HG03460 (cell line): ENCODE data around the gene ALDOA.
A peak's percentile ranks its signal among the peaks of the same experiment; 100 is the strongest.
"Not testable (repeated sequence)": the region's sequence is repeated elsewhere in the genome, so short reads cannot be mapped to it uniquely, and the experiment has no call there.

Experiments used
- ATAC-seq: cut with Tn5 transposase; IDR thresholded peaks from one replicate; pipeline ENCODE4 v1.9.1; 2021; ENCODE audit not compliant: unreplicated experiment

The ALDOA gene

GRCh38 chr16:30065102-30065942 lies at the start of gene ALDOA:
ALDOA (plus strand) TSS chr16:30065760; CDS start chr16:30066898, 1,138 bp downstream.
- peak; percentile 71 for ATAC-seq

GRCh38 chr16:30016555-30017276 lies 48.8 kb upstream of the ALDOA start:
- no peak for ATAC-seq

- ATAC-seq = no peak
Measured at GRCh38 chr16:30017277-30017656, 48.3 kb upstream of the ALDOA start.

GRCh38 chr16:30017937-30018336 lies 47.6 kb upstream of the ALDOA start:
- ATAC-seq = not testable (repeated sequence)

GRCh38 chr16:30018731-30019158 lies 46.8 kb upstream of the ALDOA start:
- ATAC-seq = no peak

GRCh38 chr16:30022887-30023286 lies 42.7 kb upstream of the ALDOA start, which contains the start of gene C16orf92:
C16orf92 (plus strand) TSS chr16:30023198; CDS start chr16:30023341, 143 bp downstream.
- no peak for ATAC-seq

- no peak for ATAC-seq
Measured at GRCh38 chr16:30023586-30023985, 42.0 kb upstream of the ALDOA start.

GRCh38 chr16:30024451-30024850 lies 41.1 kb upstream of the ALDOA start:
- ATAC-seq = no peak

GRCh38 chr16:30025156-30025555 lies 40.4 kb upstream of the ALDOA start:
- no peak for ATAC-seq

- ATAC-seq = no peak
Measured at GRCh38 chr16:30025574-30025973, 40.0 kb upstream of the ALDOA start.

- ATAC-seq = no peak
Measured at GRCh38 chr16:30026449-30026848, 39.1 kb upstream of the ALDOA start.

GRCh38 chr16:30027588-30028437 lies 37.7 kb upstream of the ALDOA start:
- no peak for ATAC-seq

- no peak for ATAC-seq
Measured at GRCh38 chr16:30028438-30029076, 37.0 kb upstream of the ALDOA start.

GRCh38 chr16:30030011-30030685 lies 35.4 kb upstream of the ALDOA start:
- ATAC-seq = no peak

GRCh38 chr16:30030841-30031413 lies 34.6 kb upstream of the ALDOA start, which contains the start of gene TLCD3B:
TLCD3B (minus strand) TSS chr16:30031271; CDS start chr16:30030527, 744 bp downstream.
- no peak for ATAC-seq

- no peak for ATAC-seq
Measured at GRCh38 chr16:30031477-30031918, 34.1 kb upstream of the ALDOA start.

GRCh38 chr16:30032083-30032819 lies 33.3 kb upstream of the ALDOA start:
- ATAC-seq = no peak

- no peak for ATAC-seq
Measured at GRCh38 chr16:30033270-30033669, 32.3 kb upstream of the ALDOA start.

- no peak for ATAC-seq
Measured at GRCh38 chr16:30040221-30040620, 25.3 kb upstream of the ALDOA start.
